ENCODE results near the gene LRRC49. TPM values are rescaled to one million over a fixed set of nuclear protein-coding genes. Genes with fewer than 3 reads are reported as not detected.

Gene LRRC49
- total RNA-seq, 1 experiment from 2014 or later = 9.2 TPM

DNA sequence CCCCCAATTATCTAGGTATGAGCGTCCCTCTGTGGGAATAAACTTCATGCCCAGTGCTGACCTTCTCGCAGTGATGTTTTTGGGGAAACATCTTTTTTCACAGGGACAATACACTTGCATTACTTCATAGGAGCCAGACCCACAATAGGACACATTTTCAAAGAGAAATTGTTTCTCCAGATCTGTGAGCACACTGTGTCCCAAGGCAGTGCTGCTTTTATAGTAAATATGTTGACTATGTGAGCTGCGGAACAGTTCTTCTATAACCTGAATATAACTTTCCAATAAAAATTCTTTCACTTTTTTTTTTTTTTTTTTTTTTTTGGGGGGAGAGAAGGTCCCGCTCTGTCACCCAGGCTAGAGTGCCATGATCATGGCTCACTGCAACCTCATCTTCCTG lies 205.3 kb downstream of the LRRC49 start:
- Histone ChIP-seq H3K4me1 (ENCODE audit: insufficient read depth, low read length, poor library complexity, severe bottlenecking) (no peaks in the 10 kb centered on the region), H3K9me3 (ENCODE audit: low read depth, low read length, poor library complexity, severe bottlenecking) (no peaks in the 10 kb centered on the region), H3K27me3 (replicated peaks; ENCODE audit: insufficient read depth, low read depth, low read length, poor library complexity) (no peaks in the 10 kb centered on the region), H3K4me3 (ENCODE audit: low read depth, low read length, poor library complexity, severe bottlenecking) (no peak overlapping the region), H3K36me3 (ENCODE audit: insufficient read depth, low read length, poor library complexity, severe bottlenecking) (no peaks in the 10 kb centered on the region), H3K27ac (ENCODE audit: low read depth, low read length, poor library complexity, severe bottlenecking) (no peak overlapping the region)
- TF ChIP-seq EZH2 (IDR thresholded peaks at IDR 0.05; ENCODE audit: borderline replicate concordance, low read depth, low read length, poor library complexity, severe bottlenecking) = no peak
- TF ChIP-seq, protein P1, sequence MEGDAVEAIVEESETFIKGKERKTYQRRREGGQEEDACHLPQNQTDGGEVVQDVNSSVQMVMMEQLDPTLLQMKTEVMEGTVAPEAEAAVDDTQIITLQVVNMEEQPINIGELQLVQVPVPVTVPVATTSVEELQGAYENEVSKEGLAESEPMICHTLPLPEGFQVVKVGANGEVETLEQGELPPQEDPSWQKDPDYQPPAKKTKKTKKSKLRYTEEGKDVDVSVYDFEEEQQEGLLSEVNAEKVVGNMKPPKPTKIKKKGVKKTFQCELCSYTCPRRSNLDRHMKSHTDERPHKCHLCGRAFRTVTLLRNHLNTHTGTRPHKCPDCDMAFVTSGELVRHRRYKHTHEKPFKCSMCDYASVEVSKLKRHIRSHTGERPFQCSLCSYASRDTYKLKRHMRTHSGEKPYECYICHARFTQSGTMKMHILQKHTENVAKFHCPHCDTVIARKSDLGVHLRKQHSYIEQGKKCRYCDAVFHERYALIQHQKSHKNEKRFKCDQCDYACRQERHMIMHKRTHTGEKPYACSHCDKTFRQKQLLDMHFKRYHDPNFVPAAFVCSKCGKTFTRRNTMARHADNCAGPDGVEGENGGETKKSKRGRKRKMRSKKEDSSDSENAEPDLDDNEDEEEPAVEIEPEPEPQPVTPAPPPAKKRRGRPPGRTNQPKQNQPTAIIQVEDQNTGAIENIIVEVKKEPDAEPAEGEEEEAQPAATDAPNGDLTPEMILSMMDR (conservative IDR thresholded peaks at IDR 0.05; ENCODE audit: low read depth, low read length) = no peak
- BruUV-seq (replicated peaks) = no TSS peak
- DNase-seq (ENCODE audit: low spot score) = no peak
- intact Hi-C loops (cut with micrococcal nuclease; ENCODE audit: unreplicated experiment) = no loop called here
- CTCF ChIA-PET = no interaction called here
- POLR2A ChIA-PET (ENCODE audit: low non-redundant PET) = no interaction called here

DNA sequence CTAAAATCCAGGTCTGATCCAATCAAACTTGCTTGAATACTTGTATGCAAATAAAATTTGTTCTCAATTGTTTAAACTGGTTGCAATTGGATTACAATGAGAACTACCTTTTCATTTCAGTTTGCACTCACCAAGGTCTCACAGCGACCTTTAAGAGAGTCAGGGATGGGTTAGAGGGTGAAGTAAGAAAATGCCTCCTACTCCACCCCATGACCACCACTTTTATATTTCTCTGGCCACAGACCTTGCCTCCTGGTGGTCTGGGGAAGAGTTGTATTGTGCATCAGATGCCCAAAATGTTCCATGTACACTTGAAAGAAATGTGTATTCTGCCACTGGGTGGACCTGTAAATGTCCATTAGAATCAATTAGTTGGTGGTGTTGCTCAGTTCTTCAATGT lies 206.3 kb downstream of the LRRC49 start:
- no peak overlapping the region for H3K27ac ChIP-seq (ENCODE audit: low read depth, low read length, poor library complexity, severe bottlenecking)
- H3K36me3 ChIP-seq (ENCODE audit: insufficient read depth, low read length, poor library complexity, severe bottlenecking) = no peaks in the 10 kb centered on the region
- H3K9me3 ChIP-seq (ENCODE audit: low read depth, low read length, poor library complexity, severe bottlenecking) = no peaks in the 10 kb centered on the region
- H3K27me3 ChIP-seq (replicated peaks; ENCODE audit: insufficient read depth, low read depth, low read length, poor library complexity) = no peaks in the 10 kb centered on the region
- no peaks in the 10 kb centered on the region for H3K4me1 ChIP-seq (ENCODE audit: insufficient read depth, low read length, poor library complexity, severe bottlenecking)
- no TSS peak for BruUV-seq (replicated peaks)
- no peak for DNase-seq (ENCODE audit: low spot score)
- TF ChIP-seq, protein P1 (conservative IDR thresholded peaks at IDR 0.05; ENCODE audit: low read depth, low read length) = no peak
- no peak for TF ChIP-seq EZH2 (IDR thresholded peaks at IDR 0.05; ENCODE audit: borderline replicate concordance, low read depth, low read length, poor library complexity, severe bottlenecking)
- no peak overlapping the region for H3K4me3 ChIP-seq (ENCODE audit: low read depth, low read length, poor library complexity, severe bottlenecking)
- intact Hi-C loops (cut with micrococcal nuclease; ENCODE audit: unreplicated experiment) = no loop called here
- ChIA-PET POLR2A (ENCODE audit: low non-redundant PET) (no interaction called here), CTCF (no interaction called here)

Other genes with a start within 250 kb of the LRRC49 start
- gene UACA, start 129.3 kb upstream of the LRRC49 start, total RNA-seq (2021) = 26.9 and 27.7 TPM in 2 replicates
- gene LARP6, start 38.7 kb upstream of the LRRC49 start, total RNA-seq (2021) = 53.6 and 57.8 TPM in 2 replicates
- 6.2 and 6.6 TPM in 2 replicates for gene THAP10, start 393 bp upstream of the LRRC49 start, total RNA-seq (2021)
- gene THSD4, start 222.6 kb downstream of the LRRC49 start, total RNA-seq (2021) = 2.4 and 3.5 TPM in 2 replicates